Limb (tissue), 2 donors: ENCODE measurements around the gene CRYAA.
"Not testable (repeated sequence)": the region's sequence is repeated elsewhere in the genome, so short reads cannot be mapped to it uniquely, and the experiment has no call there.

Source experiments
- DNase-seq, 2 donors: peaks; one replicate each; pipeline ENCODE4 v3.0.0-alpha.2; 2016; ENCODE audit errors: extremely low spot score in 2 of 2

CRYAA gene

DNA sequence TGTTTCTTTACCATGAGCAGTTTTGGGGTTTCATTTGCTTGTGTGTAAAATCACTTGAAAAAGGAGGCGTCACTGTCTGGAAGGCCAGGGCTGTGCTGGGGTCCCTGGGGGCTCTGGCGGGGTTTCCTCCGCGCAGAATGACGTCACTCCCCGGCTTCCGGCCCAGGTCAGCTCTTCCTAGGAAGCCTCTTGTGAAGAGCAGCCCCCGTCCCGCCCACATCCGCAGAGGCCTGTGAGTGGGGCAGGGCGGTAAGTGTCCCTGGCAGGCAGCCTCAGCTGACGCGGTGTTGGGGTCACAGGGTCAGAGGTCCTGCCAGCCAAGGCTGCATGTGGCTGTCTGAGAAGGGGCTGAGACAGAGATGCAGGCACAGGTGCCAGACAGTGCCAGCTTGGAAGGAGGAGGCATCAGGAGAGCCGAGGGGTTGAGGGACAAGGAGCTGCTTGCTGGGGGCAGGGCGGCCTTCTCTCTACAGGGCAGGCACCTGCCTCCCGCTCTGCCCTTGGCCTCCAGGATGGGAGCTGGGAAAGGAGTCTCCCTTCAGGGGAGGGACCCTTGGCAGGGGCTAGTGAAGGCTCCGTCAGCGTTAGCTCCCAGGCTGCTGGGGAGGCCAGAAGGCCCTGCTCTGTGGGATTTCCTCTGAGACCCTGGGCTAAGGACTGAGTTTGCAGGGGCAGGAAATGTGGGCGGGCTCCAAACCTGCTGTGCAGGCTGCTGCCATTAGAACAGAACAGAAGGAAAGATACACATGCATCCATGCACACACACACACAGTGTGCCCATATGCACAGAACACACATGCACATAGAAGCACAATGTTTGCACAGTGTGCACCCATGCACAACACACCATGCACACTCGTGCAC lies 8.5 kb downstream of the CRYAA start:
- not testable (repeated sequence) for DNase-seq

DNA sequence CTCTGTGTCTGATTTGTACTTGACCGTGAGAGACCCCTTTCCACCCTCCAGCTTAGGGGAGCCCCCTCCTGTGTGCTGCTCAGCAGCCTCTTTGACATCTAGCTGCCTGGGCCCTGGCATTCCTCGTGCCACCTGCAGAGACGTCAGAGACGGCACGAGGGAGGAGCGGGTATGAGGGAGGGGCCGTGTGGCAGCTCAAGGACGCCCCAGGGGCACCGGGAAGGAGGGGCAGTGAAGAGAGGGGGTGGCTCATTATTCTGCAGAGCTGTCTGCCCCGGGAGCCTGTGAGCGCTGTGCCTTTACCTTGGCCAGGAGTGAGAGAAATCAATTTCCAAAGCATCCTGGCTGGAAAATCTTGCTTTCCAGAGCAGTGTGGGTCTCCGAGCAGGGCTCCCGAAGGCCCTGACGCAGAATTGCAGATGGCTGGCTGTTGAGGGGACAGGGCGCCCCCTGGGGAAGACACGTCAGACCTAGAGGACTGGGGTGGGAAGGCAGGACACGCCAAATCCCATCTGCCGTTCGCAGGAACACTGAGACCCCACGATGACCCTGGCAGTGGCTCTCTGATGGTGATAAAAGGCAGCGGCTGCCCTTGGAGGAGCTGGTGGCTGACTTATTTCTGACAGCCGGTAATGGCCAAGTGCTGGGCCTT lies 9.5 kb downstream of the CRYAA start:
- DNase-seq, result not testable (repeated sequence)

DNA sequence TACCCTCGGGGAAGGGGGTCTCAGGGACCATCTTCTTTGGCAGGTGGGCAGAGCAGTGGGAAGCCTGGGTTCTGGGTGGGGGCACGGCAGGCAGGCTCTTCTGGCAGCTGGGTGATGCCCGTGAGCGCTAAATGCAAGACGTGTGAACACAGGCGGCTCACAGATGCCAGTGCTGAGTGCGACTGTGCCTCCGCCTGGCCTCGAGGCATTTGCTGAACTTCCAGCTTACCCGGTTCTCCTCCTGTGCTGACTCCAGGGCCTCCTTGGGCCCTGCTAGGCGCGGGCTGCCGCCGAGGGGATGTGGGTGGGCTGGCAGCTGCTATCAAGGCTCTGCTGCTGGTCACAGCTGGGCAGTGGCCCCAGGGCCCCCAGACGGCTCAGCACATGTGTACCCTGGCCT lies 12.2 kb downstream of the CRYAA start:
- DNase-seq, result not testable (repeated sequence)

DNA sequence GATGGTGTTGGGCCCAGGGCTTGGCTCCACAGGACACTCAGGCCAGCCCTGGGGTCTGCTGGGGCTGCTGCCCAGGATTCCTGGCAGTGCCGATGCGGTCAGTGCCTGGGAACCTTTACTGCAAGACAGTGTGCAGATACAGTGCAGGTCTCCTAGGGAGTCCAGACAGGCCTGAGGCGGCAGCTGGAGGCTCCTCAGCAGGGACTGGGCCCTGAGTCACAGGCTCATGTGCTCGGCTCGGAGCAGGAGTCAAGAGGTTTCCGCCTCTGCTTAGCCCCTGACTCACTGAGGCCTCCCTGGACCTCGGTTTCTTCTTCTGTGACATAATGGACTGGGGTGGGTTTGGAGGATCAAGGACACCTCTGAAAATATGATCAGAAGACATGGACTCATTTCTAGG lies 18.5 kb downstream of the CRYAA start:
- not testable (repeated sequence) for DNase-seq

DNA sequence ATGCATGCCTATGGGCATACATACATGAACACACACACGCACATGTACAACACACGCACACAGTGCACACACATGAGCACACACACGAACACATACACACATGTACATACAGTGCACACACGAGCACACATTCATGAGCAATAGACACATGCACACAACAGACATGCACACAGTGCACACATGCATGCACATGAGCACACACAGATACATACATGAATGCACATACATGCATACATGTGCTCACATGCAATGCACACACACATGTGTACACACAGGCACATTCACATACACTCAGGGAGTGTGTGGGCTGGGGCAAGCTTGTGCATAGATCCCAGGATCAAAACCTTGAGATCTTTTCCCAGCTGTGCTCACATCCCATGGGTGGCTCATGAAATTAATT lies 18.9 kb downstream of the CRYAA start:
- no peak for DNase-seq

DNA sequence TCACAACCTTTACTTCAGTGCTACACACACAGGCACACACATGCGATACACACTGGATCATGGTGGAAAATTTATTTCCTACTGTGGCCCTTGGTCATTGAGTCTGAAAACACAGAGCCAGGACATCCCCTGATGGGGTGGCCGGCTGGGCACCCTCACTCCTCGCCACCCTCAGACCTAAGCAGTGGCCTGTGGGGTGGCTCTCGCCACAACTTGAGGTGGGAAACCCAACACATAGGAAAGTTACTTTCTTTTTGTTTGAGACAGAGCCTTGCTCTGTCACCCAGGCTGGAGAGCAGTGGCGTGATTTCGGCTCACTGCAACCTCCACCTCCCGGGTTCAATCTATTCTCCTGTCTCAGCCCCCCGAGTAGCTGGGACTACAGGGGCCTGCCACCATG lies 19.4 kb downstream of the CRYAA start:
- no peak for DNase-seq

DNA sequence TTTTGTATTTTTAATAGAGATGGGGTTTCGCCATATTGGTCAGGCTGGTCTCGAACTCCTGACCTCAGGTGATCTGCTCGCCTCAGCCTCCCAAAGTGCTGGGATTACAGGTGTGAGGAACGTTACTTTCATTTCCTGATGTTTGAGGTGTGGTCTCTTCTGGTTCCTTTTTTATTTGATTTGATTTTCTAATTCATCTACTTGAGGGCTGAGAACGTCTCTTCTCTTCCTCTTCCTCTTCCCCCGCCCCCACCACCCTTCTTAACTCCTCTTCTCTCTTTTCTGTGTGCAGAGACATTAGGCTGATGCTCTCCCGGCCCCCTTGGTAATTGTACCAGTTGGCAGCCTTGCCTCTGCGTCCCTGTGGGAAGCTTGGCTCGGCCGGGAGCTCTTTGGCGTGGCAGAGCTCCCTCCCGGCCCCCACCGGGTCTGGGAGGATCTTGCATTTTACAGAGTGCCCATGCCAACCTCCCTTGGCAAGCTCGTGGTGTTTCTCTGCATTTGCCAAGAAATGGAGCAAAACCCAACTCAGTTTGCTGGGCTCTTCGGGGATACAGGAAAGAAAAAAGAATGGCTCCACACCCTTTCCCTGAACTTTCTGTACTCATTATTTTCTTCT lies 19.9 kb downstream of the CRYAA start:
- DNase-seq, result peak; percentile 17 to 45

DNA sequence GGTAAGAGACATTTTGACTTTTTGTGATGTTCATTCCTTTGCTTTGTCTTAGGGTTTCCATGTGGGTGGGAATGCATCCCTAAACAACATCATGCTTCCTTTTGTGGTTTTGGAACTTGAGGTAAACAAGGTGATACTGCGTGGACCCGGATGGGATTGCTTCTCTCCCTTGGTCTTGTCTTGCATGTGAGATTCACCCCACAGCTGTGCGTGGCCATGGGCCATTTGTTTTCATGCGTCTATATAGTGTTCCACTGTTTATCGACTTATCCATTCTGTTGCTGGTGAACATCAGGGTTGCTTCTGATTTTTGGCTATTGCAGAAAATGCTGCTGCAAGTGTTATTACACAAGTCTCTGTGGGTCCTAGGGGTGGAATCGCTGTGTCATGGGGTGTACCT lies 21.1 kb downstream of the CRYAA start:
- no peak for DNase-seq

DNA sequence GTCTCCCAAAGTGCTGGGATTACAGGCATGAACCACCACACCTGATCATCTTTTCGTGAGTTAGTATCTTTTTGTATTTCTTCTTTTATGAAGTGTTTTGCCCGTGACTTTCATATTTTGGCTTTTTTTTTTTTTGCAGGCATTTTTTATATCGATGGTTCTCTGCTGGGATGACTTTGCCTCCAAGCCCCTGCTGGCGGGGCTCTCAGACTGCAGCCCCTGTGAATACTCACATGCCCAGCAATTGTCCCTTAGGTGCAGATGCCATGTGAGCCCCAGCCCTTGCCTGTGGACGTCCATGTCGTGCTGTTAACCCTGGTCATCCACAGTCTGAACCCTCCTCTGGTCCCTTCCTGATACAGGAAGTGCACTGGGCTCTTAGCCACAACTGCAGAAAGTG lies 21.7 kb downstream of the CRYAA start:
- DNase-seq, result no peak

DNA sequence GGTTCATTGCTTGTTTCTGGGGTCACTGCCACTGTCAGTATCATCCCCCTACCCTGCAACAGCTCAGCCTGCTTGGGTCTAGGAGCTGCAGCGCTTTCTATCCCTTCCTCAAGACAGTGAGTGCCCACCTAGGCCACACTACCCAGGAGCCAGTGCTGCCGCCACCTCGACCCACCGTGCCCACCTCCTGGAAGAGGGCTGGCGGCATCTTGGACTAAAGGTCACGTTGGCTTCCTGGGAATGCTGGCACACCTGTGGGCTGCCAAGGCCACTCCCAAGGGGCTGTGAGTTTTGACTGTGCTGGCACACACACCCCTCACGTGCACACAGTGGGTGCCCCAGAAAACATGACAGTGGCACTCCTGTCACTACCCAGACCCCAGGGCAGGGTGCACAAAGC lies 22.1 kb downstream of the CRYAA start:
- DNase-seq, result no peak

DNA sequence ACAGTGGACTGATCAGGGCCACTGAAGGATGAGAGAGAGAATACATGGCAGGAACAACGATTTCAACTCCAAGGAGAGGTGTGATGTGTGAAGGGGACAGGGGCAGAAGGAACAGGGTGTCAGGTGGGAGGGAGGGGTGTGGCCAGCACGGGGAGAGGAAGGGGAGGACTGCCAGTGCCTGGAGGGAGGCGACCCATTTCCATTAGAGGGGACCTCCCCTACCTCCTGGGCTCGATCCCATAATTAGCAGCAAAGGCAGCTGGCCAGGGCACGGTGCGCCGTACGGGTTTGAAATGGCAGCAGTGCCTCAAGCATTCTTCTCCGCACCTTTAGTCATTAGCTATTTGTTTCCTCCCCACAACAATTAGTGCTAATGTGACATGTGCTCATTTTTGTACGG lies 22.7 kb downstream of the CRYAA start:
- DNase-seq, result no peak

DNA sequence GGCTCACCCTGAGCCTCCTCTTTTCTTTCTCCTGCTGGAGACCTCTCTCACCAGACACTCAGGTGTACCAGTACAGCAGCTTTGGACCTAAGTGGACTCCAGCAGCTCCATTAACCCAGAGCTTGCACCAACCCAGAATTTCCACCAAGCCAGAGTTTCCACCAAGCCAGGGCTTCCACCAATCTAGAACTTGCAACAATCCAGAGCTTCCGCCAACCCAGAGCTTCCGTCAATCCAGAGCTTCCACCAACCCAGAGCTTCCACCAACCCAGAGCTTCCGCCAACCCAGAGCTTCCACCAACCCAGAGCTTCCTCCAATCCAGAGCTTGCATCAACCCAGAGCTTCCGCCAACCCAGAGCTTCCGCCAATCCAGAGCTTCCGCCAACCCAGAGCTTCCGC lies 23.2 kb downstream of the CRYAA start:
- no peak for DNase-seq

DNA sequence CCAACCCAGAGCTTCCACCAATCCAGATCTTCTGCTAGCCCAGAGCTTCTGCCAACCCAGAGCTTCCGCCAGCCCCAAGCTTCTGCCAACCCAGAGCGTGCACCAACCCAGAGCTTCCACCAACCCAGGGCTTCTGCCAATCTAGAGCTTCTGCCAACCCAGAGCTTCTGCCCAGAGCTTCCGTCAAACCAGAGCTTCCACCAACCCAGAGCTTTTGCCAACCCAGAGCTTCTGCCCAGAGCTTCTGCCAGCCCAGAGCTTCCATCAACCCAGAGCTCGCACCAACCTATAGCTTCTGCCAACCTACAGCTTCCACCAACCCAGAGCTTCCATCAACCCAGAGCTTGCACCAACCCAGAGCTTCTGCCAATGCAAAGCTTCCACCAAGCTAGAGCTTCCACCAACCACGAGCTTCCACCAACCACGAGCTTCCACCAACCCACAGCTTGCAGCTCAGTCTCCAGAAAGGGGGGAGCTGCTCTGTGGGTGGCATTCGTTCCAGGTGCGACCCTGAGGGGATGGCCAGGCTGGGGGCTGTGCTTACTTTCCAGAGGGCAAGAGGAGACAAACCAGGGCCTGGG lies 23.8 kb downstream of the CRYAA start:
- no peak for DNase-seq

DNA sequence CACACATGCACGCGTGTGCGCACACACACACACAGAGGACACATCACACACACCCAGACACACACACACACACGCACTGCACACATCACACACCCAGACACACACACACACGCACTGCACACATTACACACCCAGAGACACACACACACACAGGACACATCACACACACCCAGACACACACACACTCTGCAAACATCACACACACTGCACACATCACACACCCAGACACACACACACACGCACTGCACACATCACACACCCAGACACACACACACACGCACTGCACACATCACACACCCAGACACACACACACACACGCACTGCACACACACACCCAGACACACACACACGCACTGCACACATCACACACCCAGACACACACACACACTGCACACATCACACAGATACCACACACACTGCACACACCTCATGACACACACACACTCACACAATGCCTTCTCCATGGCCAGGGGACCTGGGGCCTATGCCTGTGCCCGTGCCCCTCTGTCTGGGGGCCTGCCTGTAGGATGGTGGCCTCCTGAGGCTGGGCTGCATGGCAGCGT lies 24.4 kb downstream of the CRYAA start:
- peak in 1 of 2 donors; percentile 23 for DNase-seq

DNA sequence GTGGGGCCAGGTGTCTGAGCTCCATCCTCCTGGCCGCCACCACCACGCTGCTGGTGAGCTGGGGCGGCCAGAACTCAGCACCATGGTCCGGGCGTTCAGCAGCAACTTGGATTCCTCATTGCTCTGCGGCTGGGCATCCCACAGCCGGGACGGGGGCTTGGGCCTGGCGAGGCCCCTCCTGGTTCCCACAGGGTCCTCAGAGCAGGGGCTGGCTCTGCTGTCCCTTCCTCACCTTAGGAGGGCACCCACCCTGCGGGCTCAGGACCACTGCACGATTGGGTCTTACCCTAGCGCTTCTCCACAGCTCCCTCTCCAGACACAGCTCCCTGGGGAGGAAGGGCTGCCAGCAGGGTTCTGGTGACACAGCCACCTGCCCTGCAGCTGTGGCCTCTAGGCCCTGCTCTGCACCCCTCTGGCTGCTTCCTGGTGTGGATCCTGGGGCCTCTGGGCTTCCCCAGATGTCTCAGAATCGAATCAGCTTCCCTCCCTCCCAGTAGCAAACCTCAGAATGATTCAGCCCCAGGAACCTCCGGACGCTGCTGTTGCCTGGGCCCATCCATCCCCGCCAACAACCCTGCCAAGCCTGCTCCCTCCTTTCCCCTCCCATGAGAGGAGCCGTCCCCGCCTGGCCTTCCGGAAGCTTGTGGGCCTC lies 25.0 kb downstream of the CRYAA start:
- peak; percentile 13 to 51 for DNase-seq

DNA sequence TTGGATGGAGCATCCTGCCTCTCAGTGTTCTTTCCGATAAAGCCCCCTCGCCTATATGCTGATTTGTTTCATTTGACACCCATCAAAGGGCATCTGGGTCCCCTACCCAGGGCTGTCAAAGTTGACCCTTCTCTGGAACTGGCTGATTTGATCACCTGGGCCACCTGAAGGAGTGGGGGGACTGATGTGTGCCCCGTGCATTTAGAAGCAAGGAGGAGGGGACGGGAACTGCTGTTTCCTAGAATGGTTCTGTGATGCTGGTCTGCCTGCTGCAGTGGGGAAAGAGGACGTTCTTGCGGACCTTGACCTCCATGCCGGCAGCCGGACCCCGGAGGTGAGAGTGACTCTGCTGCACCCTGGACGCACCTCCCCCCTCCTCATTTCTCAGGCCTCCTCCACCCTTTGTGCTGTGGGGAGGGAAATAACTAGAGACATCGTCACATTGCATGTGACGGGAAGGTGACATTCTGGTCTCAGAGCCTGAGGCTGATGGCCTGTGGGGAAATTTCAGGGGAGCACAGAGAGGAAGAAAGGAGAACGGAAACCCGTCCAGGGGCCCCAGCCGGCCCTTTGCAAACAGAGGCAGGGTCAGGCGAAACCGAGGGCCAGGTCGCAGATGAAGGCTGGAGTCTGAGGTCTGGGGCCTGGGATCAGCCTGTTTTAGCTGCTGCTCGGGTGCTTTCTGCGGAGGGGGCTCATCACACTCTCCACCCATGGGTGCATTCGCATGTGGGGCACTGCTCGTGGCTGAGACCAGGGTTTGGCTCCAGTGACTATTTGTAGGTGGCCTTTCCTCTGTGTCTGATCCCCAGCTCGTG lies 25.7 kb downstream of the CRYAA start:
- DNase-seq, result peak in 1 of 2 donors; percentile 20

DNA sequence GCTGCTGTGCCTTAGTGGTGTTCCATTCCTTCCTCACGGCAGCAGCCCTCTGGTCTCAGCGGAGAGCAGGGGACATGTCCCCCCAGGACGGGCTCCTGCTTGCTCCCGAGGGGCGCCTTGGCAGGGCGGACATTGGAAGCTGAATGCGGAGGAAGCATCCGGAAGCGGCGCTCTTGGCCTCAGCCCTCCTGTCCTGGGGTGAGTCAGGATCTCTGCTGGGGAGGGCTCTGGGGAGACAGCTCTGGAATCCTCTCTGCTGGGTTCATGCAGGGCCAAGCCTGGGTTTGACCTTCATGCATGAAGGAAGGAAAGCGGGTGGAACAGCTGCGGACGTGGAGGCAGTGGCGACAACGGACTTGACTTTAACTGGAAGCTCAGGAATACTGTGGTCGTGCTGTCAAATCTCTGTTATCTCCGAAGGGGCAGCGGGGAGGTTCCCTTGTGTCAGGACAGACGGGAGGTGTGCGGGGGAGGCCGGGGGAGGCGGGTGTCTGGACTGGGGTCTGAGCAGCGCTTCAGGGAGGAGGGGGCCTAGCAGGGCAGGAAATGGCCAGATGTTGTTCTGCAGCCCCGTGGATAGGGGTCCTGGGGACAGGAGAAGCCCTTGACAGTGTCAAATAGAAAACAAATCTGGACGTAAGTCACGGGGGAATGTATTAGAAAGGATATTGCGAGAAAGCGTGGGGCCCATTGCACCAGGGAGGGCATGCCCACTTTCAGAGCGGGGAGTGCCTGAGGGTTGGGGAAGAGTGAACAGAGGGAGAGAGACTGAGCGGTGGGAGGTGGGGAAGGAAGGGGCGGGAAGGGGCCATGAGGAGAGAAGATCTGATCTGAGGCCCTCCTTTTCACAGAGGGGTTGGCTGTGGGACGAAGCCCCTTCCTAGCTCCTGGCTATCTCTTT lies 26.6 kb downstream of the CRYAA start:
- peak in 1 of 2 donors; percentile 35 for DNase-seq

DNA sequence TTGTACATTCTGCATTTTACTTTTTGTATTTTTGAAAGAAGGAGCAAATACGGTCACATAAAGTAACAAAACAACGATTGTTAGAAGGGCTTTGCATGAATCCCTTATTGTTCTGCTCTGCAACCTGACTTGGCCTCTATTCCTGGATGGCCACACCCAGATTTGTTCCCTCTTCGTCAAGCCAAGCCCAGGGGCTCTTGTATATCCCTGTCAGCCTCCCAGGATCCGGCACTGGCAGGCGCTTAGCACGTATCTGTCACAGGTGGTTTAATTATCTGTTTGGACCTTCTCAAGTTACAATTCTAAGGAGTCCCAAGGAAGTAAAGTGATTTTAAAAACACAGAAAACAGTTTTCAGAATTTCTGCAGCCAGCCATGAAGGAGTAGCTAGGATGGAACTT lies 28.0 kb downstream of the CRYAA start:
- peak; percentile 36 to 39 for DNase-seq

DNA sequence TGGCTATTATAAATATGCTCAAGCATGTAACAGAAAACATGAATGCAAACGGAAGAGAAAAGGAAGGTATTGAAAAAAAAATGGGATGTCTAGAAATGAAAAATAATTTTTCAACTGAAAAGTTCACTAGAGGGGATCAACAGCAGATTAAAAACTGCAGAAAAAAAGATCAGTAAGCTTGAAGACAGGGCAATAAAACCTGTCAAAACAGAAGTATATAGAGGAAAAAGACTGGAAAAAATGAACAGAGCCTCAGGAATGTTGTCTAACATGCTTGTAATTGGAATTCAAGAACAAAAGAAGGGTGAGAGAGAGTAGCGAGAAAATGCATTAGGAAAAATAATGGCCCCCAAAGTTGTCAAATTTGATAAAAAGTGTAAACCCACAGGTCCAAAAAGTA lies 29.6 kb downstream of the CRYAA start:
- no peak for DNase-seq
